Glomerular visceral epithelial cell (primary cell): ENCODE data around the gene KCNMB1.

Experiments
- DNase-seq: peaks from one replicate; pipeline ENCODE4 v3.0.0-alpha.2; 2016; ENCODE audit errors: extremely low spot score

The KCNMB1 gene

DNA sequence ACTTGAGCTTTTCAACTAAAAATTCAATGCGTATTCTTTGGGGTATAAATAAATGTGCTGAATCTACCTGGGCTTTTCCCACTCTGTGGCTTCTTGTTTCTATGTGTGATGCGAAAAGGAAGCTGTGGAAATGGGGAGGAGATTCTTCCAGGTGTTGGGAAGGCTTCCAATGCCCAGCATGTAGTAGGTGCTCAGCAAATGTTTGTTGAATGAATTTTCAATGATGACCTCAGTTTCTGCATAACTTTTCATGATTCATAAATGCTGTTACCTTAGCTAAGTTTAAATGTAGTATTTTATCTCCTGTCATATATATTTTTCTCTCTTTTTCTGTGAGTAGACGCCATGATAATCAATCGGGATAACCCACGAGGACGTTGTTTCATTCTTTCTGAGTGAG is 25.6 kb upstream of the KCNMB1 start:
- no peak for DNase-seq

DNA sequence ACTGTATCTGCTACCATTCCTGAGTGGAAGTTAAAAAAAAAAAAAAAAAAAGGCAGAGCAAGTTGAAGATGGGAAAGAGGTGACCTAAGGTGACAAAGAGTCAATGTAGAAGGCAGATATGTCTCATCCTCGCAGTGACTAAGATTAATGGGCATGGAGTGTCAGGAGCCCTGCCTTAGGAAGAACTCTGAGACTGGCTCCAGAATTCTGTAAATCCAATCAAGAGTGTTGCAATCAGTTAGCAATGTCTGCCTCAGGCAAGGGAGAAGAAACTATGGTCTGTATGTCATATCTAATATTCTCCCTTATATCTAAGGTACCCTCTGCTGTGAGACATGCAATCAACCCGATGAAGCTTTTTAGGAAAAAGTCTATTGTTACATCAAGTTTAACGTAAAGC is 24.7 kb upstream of the KCNMB1 start:
- no peak for DNase-seq

DNA sequence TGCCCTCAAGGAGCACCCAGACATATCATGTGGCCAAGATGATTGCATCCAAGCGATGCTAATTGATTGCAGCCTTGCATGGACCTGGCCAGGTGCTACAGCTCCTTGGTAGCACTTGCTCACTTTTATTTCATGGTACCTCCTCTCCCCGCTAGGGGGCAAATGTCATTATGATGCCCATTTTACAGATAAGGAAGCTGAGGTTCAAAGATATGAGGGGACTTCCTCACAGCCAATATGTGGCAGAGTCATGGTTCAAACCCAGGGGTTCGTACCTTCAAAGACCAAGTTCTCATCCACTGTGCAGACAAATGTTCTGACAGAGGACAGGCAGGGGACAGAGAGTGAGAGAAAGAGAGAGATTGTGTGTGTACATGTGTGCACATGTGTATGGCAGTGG is 21.9 kb upstream of the KCNMB1 start:
- no peak for DNase-seq

- DNase-seq, result no peak
Observed at GRCh38 chr5:170410401-170410800, 21.2 kb upstream of the KCNMB1 start.

DNA sequence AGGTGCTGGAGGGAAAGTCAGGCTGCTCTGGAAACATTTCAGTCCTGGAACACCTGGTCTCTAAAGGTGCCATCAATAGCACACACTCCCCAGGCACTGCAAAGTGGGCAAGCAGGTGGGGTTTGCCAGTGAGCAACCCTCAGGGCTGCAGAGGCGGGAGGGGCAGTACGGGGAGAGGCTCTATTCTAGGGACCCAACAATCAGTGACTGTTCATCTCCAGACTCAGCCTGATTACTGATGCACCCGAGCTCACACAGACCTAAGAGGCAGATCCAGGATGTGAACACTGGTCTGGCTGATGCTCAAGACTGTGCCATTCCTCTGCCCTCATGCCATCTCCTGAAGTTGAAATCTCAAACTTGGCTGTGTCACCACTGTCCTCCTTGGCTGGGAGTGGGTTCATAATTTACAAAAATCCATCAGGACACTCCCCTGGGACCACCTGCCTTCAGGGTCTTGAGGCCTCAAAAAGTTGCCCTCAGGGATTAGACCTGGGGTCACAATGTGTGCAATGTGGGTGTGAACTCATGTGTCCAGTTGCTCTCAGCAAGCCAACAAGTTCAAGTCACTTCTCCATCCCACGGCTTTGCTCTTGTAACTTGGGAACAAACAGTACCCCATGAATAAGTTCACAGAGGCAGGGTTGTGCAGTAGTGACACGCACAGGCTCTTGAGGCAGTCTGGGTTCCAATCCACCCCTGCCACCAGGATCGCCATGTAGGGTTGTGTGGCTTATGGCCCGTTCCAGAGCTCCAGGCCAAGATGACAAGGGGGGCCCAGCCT is 19.9 kb upstream of the KCNMB1 start:
- DNase-seq, result no peak

- no peak for DNase-seq
Observed at GRCh38 chr5:170408226-170408625, 19.1 kb upstream of the KCNMB1 start.

DNA sequence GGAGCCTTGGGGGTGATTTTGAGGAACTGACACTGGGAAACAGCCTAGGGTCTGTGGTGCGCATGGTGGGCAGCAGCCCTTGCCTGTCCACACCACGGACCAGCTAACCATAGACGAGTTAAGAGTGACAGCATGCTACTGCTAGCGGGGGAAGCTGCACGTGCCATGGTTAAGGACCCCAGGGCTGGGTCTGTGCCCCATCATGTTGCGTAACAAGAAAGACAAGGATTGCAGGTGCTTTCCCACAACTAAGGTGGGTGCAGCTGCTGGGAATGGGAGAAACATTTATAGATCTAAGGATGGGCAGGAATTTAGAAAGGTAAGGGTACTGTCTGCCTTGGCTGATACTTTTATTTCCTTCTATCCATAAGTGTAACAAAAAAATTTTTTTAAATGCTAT is 17.9 kb upstream of the KCNMB1 start:
- no peak for DNase-seq

- DNase-seq, result no peak
Observed at GRCh38 chr5:170405817-170406216, 16.6 kb upstream of the KCNMB1 start.

DNA sequence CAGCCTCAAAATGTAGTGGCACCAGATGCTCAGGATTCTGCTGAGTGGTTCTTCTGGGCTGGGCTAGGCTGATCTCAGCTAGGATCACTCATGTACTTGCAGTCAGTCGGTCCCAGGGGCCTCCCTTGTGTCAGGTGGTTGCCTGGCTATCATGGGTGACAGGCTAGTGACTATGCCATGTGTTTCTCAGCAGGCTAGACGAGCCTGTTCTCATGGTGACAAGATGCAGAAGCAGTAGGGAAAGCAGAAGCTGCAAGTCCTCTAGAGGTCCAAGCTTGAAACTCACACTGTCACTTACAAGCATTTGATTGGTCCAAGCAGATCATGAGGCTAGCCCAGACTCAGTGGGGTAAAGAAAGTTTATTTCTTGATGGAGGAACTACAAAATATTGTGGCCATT is 15.2 kb upstream of the KCNMB1 start:
- DNase-seq, result no peak

DNA sequence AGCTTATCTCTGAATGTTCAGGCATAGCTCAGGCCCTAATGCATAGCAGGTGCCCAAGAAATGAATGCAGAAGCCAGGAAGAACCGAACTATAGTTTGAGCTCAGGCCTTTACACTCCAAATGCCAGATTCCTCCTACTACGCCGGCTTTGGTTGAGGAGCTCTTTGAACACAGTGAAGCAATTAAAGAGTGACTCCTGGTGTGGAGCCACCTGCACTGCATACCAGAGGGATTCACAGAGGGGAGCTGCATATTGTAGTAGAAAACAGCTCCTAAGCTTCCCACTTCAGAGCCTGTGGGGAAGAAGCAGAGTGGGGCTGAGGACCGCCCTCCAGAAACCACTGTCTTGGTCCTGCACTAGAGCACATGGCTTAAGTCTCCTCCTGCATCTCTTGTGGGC is 14.5 kb upstream of the KCNMB1 start:
- no peak for DNase-seq

DNA sequence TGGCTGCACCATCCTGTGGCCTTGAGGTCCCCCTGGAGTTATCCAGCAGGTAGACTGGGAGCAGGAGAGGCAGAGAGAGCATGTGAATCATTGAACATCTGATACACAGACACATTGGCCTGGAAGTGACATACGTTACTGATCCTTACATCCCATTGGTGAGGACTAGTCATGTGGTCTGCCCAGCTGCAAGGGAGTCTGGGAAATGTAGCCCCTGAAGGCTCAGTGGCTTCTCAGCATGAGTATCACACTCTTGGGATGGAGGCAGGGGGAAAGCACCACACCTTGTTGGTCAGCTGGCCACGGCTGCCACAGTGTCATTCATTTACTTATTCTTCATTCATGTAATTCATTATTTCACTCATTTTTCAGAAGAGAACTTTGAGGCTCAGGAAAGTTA is 13.3 kb upstream of the KCNMB1 start:
- DNase-seq, result no peak

DNA sequence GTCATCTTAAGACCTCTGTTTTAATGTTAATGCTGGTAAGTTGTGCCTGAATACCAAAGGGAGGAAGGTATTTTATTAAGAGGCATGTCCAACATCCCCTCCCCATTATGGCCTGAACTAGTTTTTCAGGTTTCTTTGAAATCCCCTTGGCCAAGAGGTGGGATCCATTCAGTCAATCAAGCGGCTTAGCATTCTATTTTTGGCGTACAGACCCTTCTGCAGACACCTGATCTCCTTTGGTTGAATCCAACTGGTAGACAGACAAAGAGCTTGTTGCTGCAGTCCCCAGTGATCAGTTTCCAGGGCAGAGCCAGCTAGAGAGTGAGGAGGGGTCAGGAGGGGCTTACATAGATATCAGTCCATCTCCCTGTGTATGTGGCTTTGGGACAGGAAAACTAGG is 7.9 kb upstream of the KCNMB1 start:
- no peak for DNase-seq

DNA sequence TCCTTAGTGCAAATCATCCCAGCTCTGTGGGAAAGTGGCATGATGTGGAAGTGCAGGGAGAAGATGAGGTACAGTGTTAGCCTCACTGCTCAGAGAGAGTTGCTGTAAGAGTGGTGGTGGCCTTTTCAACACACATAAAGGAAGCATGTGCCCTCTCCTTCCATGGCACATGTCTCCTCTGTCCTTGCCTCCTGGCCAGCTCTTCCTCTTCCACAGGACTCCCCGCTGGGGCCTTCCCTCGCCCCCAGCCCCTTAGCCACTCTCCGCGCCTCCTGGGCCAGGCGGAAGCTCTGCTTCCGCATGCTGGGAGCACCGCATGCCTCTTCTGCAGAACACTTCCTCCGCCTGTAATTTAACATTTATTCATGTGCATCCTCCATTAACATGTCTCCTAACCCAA is 4.8 kb upstream of the KCNMB1 start:
- no peak for DNase-seq

DNA sequence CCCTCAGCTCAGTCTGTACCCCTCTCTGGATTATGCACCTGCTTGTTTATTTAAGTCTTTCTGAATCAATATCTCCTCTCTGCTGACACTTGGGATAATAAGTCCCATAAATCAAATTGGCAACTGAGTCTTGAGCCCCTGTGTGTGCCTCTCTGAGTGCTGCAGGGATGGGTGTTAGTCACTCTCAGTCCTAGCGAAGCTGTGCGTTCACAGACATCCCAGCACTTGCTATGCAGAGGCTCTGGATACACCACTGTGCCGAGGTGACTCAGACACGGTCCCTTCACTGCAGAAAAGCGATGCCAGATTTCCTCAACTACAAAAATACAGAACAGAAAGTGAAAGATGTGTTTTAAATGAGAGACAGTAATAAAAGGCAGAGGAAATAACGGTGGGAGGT is 4.1 kb upstream of the KCNMB1 start:
- DNase-seq, result no peak

DNA sequence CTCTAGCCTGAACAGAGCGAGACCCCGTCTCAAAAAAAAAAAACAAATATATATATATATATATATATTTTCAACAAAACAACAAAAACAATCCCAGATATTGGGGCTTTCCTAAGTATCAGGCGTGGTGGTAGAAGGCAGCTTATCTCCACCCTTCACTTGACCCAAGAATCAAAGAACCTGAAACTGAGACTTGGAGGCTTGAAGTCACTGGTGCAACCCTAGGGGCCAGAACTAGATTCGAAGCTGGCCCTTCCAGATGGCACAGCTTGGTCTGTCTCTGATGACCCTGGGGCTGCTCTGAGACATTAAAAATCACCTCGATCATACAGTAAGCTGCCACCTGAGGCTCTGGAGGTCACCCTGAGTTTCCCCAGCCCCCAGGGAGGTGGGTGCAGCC is 1.3 kb upstream of the KCNMB1 start:
- no peak for DNase-seq

DNA sequence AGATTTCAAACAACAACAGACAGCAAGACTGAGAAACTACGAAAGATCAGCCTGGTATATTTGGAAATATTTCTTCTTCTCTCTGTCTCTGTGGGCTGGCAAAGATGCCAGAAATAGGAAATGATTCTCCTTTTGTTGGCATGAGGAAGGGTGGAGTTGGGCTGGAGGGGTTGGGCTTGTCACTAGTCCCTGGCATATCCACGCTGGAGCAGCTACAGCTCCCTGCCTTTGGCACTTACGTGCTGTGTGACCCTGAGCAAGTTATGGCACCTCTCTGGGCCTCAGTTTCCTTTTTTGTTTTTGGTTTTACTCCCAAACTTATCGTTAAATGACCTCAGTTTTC is 354 bp upstream of the KCNMB1 start:
- DNase-seq, result no peak

DNA sequence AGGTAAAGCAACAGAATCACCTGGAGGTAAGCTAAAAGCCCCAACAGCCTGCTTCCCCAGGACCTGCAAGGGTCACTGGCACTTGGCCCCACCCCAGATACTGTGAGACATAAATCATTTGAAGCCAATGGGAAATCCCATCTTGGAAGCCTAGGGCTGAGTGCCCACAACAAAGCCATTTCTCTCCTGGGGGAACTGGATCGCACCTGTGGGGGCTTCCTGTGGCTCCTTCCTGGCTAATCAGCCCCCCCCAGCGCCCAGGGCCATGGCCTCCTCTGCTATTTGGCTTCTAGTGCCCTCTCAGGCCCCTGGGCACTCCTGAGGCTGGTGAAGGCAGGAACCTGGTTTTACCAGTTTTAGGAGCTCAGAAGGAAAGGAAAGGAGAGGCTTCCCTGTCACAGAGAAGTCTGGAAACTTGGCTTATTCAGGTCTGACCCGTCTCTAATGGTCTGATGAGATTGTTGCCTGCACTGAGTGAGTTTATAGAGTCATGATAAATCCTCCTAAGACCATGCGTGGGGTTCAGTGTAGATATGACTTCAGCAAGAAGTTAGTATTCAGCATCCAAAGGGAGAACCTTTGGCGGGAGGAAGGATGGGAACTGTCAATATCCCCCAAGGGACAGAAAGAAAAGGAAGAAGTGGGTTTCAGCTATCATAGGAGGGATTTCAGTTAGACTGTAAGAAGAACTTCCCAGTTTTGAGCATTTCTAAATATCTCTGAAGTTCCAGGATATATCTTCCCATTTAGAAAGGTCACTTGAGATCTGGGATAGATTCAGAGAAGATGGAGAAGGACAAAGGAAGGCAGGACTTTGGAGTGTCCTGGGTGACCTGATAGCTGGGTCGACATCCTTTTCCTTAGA is 1.2 kb downstream of the KCNMB1 start:
- DNase-seq, result no peak

DNA sequence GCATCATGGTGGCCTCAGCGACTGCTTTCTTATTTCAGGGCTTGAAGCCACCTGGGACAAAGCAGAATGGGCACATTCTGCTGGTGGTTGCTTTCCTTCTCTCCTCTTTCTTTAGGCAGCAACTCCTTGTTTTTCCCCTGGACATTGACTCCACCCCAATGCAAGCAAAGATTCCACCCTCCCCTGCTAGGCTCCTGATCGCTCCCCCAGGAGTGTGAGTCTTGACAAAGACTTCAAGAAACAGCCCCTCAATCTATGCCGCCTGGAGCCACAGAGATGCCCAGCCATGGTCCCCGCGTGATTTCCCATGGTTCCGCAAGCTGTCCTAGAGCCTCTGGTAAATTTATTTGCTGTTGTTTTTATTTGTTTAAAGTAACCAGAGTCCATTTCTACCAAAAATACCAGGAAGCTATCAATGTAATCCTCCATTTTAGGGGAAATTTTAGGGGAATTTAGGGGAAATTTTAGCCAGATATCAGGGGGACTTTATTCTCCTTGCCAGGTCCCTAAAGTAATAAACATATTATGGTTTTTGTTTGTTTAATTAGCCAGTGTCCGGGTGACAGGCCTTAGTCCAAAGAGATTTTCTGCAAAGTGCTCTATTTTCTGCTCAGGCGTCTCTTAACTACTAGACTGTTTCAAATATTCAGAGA is 2.3 kb downstream of the KCNMB1 start:
- DNase-seq, result no peak

- no peak for DNase-seq
Observed at GRCh38 chr5:170383227-170383626, 5.9 kb downstream of the KCNMB1 start.

GRCh38 chr5:170382790-170383189 is 6.4 kb downstream of the KCNMB1 start:
- DNase-seq, result no peak

- DNase-seq, result no peak
Observed at GRCh38 chr5:170380361-170380951, 8.7 kb downstream of the KCNMB1 start.

DNA sequence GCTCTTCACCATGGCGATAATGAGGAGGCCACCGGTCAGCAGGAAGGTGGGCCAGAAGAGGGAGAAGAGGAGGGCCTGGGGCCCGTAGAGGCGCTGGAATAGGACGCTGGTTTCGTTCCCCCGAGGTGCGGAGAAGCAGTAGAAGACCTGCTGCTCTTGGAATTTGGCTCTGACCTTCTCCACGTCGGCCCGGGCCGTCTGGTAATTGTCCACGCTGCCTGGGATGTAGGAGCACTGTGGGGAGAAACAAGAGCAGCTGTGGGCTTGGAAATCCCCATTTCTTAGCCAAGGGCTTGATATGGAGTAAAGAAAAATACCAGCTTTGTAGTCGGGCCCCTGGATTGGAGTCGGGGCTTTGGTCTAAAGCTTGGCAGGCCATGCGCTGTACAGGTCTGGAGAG is 10.4 kb downstream of the KCNMB1 start:
- DNase-seq, result no peak

DNA sequence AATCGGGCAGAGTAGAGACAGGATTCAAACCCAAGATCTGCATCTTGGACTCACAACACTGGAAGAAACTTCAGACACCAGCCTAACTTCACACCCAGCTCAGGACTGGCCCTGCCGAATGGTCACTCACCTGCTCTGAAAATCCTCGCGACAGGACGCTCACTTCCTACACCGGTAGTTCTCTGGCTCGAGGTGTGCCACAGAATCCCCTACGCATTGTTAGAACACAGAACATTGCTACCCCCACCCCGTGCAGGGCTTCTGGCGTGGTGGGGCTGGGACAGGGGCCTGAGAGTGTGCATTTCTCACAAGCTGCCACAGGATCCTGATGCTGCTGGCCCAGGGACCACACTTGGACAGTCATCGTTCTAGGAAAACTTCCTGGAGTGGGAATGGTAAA is 12.1 kb downstream of the KCNMB1 start:
- DNase-seq, result no peak
